ENCODE results near the gene HOXC4.

The HOXC4 gene

GRCh38 chr12:54029529-54030441 lies 23.9 kb upstream of the HOXC4 start:
- DNase-seq = no peak

GRCh38 chr12:54030442-54030801 lies 23.2 kb upstream of the HOXC4 start:
- no peak for DNase-seq

- no peak for DNase-seq
Measured at GRCh38 chr12:54030889-54031471, 22.7 kb upstream of the HOXC4 start.

- no peak for DNase-seq
Measured at GRCh38 chr12:54031480-54031879, 22.2 kb upstream of the HOXC4 start.

GRCh38 chr12:54032086-54032619 lies 21.5 kb upstream of the HOXC4 start:
- DNase-seq = no peak

- DNase-seq = peak; percentile 72
Measured at GRCh38 chr12:54032627-54033100, 21.0 kb upstream of the HOXC4 start, which contains the start of gene HOXC5. TSS of gene HOXC5 (plus strand) at chr12:54033050. CDS start at chr12:54033123, 73 bp downstream.

- DNase-seq = no peak
Measured at GRCh38 chr12:54033106-54033979, 20.3 kb upstream of the HOXC4 start.

GRCh38 chr12:54033980-54034784 lies 19.5 kb upstream of the HOXC4 start:
- DNase-seq = no peak

GRCh38 chr12:54034785-54035310 lies 18.8 kb upstream of the HOXC4 start:
- no peak for DNase-seq

- DNase-seq = no peak
Measured at GRCh38 chr12:54035568-54036264, 17.9 kb upstream of the HOXC4 start.

GRCh38 chr12:54036620-54037359 lies 16.8 kb upstream of the HOXC4 start:
- no peak for DNase-seq

- no peak for DNase-seq
Measured at GRCh38 chr12:54037360-54038283, 16.0 kb upstream of the HOXC4 start.

- no peak for DNase-seq
Measured at GRCh38 chr12:54038284-54038870, 15.3 kb upstream of the HOXC4 start.

- DNase-seq = no peak
Measured at GRCh38 chr12:54038871-54039414, 14.7 kb upstream of the HOXC4 start.

- DNase-seq = no peak
Measured at GRCh38 chr12:54039417-54040147, 14.1 kb upstream of the HOXC4 start.

GRCh38 chr12:54040148-54040494 lies 13.5 kb upstream of the HOXC4 start:
- DNase-seq = no peak

GRCh38 chr12:54040648-54041047 lies 13.0 kb upstream of the HOXC4 start:
- DNase-seq = no peak
